Measurements from ENCODE around the gene CRB2.
"Not testable (repeated sequence)": the region's sequence is repeated elsewhere in the genome, so short reads cannot be mapped to it uniquely, and the experiment has no call there.

CRB2 gene

DNA sequence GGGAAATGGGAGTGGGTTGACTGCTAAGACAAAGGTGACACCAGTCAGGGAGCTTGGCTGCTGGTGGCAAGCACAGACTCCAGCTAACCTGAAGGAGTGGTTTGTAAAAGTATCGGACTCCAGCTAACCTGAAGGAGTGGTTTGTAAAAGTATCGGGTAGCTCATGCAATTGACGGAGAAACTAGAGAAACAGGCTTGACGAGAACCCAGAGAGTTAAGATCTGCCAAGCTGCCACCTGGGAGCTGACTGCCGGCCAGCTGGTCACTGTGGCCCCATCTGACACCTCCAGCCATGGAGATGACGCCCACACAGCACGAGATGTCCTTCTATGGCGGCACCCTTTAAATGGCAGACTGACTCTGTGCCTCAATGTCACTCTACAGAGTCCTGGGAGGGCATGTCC lies 28.3 kb upstream of the CRB2 start:
- DNase-seq (ENCODE audit: insufficient read length, low spot score): no peak
- FAIRE-seq: no peak
- TF ChIP-seq, protein P1, sequence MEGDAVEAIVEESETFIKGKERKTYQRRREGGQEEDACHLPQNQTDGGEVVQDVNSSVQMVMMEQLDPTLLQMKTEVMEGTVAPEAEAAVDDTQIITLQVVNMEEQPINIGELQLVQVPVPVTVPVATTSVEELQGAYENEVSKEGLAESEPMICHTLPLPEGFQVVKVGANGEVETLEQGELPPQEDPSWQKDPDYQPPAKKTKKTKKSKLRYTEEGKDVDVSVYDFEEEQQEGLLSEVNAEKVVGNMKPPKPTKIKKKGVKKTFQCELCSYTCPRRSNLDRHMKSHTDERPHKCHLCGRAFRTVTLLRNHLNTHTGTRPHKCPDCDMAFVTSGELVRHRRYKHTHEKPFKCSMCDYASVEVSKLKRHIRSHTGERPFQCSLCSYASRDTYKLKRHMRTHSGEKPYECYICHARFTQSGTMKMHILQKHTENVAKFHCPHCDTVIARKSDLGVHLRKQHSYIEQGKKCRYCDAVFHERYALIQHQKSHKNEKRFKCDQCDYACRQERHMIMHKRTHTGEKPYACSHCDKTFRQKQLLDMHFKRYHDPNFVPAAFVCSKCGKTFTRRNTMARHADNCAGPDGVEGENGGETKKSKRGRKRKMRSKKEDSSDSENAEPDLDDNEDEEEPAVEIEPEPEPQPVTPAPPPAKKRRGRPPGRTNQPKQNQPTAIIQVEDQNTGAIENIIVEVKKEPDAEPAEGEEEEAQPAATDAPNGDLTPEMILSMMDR (IDR thresholded peaks at IDR 0.05; ENCODE audit: insufficient read depth, missing control alignments): no peak

DNA sequence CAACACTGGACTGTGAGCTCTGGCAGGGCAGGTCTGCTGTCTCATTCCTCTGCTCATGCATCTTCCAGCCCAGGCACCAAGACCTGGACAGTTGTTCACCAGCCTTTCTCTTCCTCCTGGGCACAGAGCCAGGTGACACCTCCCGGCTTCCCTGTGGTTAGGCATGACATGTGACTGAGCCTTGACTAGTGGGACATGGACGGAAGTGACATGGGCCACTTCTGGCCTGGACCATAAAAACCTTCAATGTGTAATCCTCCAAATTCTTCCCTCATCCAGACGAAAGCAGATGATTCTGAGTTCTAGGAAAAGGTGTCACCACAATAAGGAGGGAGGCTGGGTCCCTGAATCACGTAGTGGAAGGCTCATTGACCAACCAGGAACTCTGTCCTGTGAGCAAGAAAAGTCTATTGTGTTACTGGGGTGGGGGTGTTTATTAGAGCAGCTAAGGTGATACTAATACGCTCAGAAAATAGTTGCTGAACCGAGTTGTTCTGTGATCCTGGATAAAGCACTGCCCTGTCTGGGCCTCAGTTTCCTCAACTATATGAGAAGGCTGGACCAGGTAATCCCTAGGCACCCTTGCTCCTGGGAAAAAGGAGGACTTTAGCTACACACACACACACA lies 26.6 kb upstream of the CRB2 start:
- TF ChIP-seq, protein P1 (IDR thresholded peaks at IDR 0.05; ENCODE audit: insufficient read depth, missing control alignments): no peak
- no peak for DNase-seq (ENCODE audit: insufficient read length, low spot score)
- no peak for FAIRE-seq

DNA sequence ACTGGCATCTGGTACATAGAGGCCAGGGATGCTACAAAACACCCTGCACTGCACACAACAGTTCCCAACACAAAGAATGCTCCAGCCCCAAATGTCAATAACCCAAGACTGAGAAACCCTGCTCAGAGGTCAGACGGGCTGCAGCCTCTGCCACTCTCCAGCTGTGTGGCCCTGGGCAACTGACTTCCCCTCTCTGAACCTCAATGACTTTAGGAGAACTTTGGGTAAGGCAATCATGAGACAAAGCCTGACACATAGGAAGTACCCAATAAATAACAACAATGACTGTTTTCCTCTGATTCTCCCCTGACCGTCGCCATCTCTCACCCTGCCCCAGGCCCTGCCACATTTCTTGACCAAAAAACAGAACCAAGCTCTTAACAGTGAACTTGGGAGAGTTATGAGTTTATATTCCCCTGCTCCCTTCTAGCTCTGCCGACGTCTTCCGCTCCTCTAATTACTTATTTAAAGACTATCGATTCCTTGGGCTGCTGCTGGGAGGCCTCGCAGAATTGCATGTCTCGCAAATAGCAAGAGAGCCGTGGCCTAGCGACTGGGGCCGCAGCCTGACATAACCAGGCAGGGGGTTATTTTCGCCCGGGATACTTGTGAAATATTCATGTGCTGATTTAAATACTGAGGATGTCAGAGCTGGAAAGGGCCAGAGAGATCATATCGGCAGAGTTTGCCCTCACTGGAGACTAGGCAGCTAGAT lies 24.5 kb upstream of the CRB2 start:
- DNase-seq (ENCODE audit: insufficient read length, low spot score): no peak
- TF ChIP-seq, protein P1 (IDR thresholded peaks at IDR 0.05; ENCODE audit: insufficient read depth, missing control alignments): no peak
- FAIRE-seq: no peak

DNA sequence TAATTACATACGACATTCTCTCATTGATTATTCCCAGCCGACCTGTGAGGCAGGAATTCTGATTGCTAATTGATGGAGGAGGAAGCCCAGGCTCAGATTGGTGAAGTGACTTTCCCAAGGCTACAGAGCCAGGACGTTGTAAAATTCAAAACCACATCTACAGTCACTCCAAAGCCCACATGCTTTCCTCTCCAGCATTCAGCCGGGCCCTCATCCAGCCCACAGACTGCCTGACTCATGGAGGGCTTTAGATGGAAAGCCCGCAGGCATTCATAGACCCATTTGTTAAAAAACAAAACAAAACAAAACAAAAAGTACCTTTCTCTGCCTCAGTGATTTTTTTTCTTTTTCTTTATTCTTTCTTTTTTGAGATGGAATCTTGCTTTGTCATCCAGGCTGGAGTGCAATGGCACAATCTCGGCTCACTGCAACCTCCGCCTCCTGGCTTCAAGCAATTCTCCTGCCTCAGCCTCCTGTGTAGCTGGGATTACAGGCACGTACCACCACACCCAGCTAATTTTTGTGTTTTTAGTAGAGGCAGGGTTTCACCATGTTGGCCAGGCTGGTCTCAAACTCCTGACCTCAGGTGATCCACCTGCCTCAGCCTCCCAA lies 22.8 kb upstream of the CRB2 start:
- DNase-seq (ENCODE audit: insufficient read length, low spot score); FAIRE-seq: not testable (repeated sequence)

DNA sequence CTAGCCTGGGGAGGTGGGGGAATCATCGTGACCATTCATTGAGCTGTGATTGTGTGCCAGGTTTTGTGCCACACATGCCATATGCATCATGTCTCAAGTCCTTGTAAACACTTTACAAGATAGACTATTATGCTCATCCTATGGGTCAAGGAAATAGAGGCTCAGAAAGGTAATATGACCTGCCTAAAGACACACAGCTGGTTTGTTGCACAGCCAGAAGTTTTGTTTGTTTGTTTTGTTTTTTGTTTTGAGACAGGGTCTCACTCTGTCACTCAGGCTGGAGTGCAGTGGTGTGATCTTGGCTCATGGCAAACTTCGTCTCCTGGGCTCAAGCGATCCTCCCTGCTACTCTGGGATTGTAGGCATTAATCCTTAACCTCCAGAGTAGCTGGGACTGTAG lies 21.4 kb upstream of the CRB2 start:
- TF ChIP-seq, protein P1 (IDR thresholded peaks at IDR 0.05; ENCODE audit: insufficient read depth, missing control alignments): no peak
- FAIRE-seq: no peak
- no peak for DNase-seq (ENCODE audit: insufficient read length, low spot score)

DNA sequence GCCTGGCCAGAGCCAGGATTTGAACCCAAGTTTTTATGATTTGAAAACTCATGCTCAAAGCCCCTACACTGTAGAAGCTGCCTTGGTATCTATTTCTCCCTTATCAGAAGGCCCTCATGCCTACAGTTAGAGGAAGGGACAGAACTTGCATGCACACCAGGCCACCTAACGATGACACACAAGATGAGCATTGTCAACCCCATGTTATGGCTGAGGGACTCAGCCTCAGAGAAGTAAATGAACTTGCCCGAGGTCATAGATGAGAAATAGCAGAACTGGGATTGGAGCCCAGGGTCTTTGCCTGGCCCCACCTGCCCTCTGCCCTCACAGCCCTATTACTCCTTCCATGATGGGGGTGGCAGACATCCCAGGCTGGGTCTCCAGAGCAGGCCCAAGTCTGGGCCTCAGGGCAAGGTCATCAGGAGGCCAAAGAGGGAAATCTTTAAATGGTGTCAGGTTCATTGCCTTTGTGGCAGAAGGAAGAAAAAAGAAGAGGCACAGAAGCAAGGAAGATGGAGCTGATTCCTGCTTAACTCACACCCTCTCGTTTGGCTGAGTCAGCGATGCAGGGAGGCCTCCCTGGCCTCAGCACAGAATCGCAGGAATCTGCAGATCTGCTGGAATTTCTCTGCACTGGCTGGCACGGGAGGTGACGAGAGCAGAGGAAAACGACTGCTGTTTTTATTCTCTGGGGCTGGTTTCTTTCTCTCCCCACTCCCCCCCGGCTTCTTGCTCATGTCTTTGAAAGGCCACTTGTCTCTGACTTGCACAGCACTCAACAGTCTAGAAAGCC lies 20.6 kb upstream of the CRB2 start:
- no peak for FAIRE-seq

DNA sequence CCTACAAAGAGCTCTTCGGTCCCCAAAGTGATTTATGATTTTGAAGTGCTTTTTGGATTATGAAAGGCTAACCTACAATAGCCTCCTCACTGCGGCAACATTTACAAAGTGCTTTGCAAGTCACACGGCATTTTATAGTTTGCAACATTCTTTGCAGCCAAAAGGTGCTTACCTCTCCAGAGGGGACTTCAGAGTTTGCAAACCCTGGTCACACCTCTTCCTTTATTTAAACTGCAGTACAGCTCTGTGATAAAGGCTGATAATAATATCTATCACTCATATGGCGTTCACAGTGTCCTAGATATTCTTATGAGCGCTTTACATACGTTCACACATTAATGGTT lies 20.0 kb upstream of the CRB2 start:
- no peak for FAIRE-seq
- no peak for DNase-seq (ENCODE audit: insufficient read length, low spot score)
- TF ChIP-seq, protein P1 (IDR thresholded peaks at IDR 0.05; ENCODE audit: insufficient read depth, missing control alignments): no peak

More for the DNA sequence above, 20.6 kb upstream of the CRB2 start:
- TF ChIP-seq, protein P1 (IDR thresholded peaks at IDR 0.05; ENCODE audit: insufficient read depth, missing control alignments): no peak
- DNase-seq (ENCODE audit: insufficient read length, low spot score): no peak
